Tibial nerve (tissue), 4 donors: Measurements from ENCODE around the gene SCUBE3.

Source experiments
- EP300 ChIP-seq, 2 donors: sonication (generic); formaldehyde crosslinking; IDR thresholded peaks; one replicate each; pipeline ENCODE4 v1.6.1; 2017; ENCODE audit warnings: antibody characterized with exemption in 2 of 2, mild to moderate bottlenecking in 1 of 2
- POLR2A ChIP-seq, 2 donors: fragments of 450-650 bp; IDR thresholded peaks; one replicate each; pipeline ENCODE4 v1.6.1; 2017; ENCODE audit warnings: antibody characterized with exemption in 2 of 2, mild to moderate bottlenecking in 2 of 2, moderate library complexity in 2 of 2
- TF ChIP-seq, protein P1 (sequence below), 5 experiments: fragments of 200-600 bp in 3 of 5; fragments of 450-650 bp in 2 of 5; sonication (generic) in 3 of 5; IDR thresholded peaks; one replicate each; pipeline ENCODE4 v1.5.1; 2016 to 2019; ENCODE audit warnings: antibody characterized with exemption in 5 of 5, mild to moderate bottlenecking in 3 of 5, moderate library complexity in 2 of 5

GRCh38 chr6:35300848-35301247 lies 87.1 kb downstream of the SCUBE3 start:
- no peak for TF ChIP-seq EP300 (IDR thresholded peaks at IDR 0.05)
- TF ChIP-seq, protein P1, sequence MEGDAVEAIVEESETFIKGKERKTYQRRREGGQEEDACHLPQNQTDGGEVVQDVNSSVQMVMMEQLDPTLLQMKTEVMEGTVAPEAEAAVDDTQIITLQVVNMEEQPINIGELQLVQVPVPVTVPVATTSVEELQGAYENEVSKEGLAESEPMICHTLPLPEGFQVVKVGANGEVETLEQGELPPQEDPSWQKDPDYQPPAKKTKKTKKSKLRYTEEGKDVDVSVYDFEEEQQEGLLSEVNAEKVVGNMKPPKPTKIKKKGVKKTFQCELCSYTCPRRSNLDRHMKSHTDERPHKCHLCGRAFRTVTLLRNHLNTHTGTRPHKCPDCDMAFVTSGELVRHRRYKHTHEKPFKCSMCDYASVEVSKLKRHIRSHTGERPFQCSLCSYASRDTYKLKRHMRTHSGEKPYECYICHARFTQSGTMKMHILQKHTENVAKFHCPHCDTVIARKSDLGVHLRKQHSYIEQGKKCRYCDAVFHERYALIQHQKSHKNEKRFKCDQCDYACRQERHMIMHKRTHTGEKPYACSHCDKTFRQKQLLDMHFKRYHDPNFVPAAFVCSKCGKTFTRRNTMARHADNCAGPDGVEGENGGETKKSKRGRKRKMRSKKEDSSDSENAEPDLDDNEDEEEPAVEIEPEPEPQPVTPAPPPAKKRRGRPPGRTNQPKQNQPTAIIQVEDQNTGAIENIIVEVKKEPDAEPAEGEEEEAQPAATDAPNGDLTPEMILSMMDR (IDR thresholded peaks at IDR 0.05) = no peak
- no peak for TF ChIP-seq POLR2A (IDR thresholded peaks at IDR 0.05)
